ENCODE measurements around the gene RBM27. TPM values are rescaled to one million over a fixed set of nuclear protein-coding genes. Genes with fewer than 3 reads are reported as not detected.

RBM27 gene
- total RNA-seq, 1 donor from 2014 or later, result 24.7 TPM

Other genes with a start within 250 kb of the RBM27 start
- 0.96 TPM in 1 of 2 replicates, not detected in the other for gene PLAC8L1, start 98.0 kb upstream of the RBM27 start, total RNA-seq
- gene LARS1, start 21.0 kb upstream of the RBM27 start, total RNA-seq, result 124 and 132 TPM in 2 replicates
- 0.15 TPM in 1 of 2 replicates, not detected in the other for gene POU4F3, start 135.2 kb downstream of the RBM27 start, total RNA-seq
- gene TCERG1, start 243.7 kb downstream of the RBM27 start, total RNA-seq, result 93.3 and 105 TPM in 2 replicates

All from T-helper 1 cell treated with Interleukin-12 subunit alpha and Interleukin-12 subunit beta and Interleukin-4 antibody, amounts not matched to agents 30 ng/mL and 1 ng/mL, for 36 hours (primary cell).